HepG2 (cell line): ENCODE data around the gene PNN. TPM values are rescaled to one million over a fixed set of nuclear protein-coding genes. Genes with fewer than 3 reads are reported as not detected.

ENCODE experiments used
- CENPBD1 ChIP-seq: sonication (generic); formaldehyde crosslinking; IDR thresholded peaks from 2 replicates; pipeline ENCODE4 v1.8.0; 2022; ENCODE audit warnings: missing genetic modification reagents, low read depth, mild to moderate bottlenecking, borderline replicate concordance
- LRRFIP1 ChIP-seq: sonication (generic); formaldehyde crosslinking; conservative IDR thresholded peaks from 2 replicates; pipeline ENCODE4 v1.4.0; 2020; ENCODE audit warnings: missing genetic modification reagents
- PHF5A ChIP-seq: IDR thresholded peaks from one replicate; pipeline ENCODE4 v1.6.1; 2018; ENCODE audit warnings: low read depth, missing genetic modification reagents; ENCODE audit not compliant: unreplicated experiment
- THRA ChIP-seq: sonication (generic); formaldehyde crosslinking; IDR thresholded peaks from 2 replicates; pipeline ENCODE4 v1.4.0; 2020; ENCODE audit warnings: missing genetic modification reagents, borderline replicate concordance
- TRIM24 ChIP-seq: sonication (generic); formaldehyde crosslinking; IDR thresholded peaks from 2 replicates; pipeline ENCODE4 v1.8.0; 2022; ENCODE audit warnings: mild to moderate bottlenecking, missing genetic modification reagents
- ZFAT ChIP-seq: sonication (generic); formaldehyde crosslinking; conservative IDR thresholded peaks from 2 replicates; pipeline ENCODE4 v1.8.1; 2023; ENCODE audit warnings: missing genetic modification reagents, inconsistent platforms
- ZNF451 ChIP-seq: sonication (generic); formaldehyde crosslinking; IDR thresholded peaks from 2 replicates; pipeline ENCODE4 v1.5.0; 2020; ENCODE audit warnings: mild to moderate bottlenecking, missing genetic modification reagents
- ZNF460 ChIP-seq: sonication (generic); formaldehyde crosslinking; IDR thresholded peaks from 2 replicates; pipeline ENCODE4 v1.5.1; 2020; ENCODE audit warnings: missing genetic modification reagents, mild to moderate bottlenecking, borderline replicate concordance
- ZNF619 ChIP-seq: sonication (generic); formaldehyde crosslinking; IDR thresholded peaks from 2 replicates; pipeline ENCODE4 v1.4.0; 2020; ENCODE audit warnings: mild to moderate bottlenecking, missing genetic modification reagents
- ZNF704 ChIP-seq: sonication (generic); formaldehyde crosslinking; IDR thresholded peaks from 2 replicates; pipeline ENCODE4 v1.8.1; 2023; ENCODE audit warnings: mild to moderate bottlenecking, inconsistent platforms, moderate library complexity, missing genetic modification reagents, borderline replicate concordance
- ZNF883 ChIP-seq: sonication (generic); formaldehyde crosslinking; IDR thresholded peaks from 2 replicates; pipeline ENCODE4 v1.5.1; 2020; ENCODE audit warnings: mild to moderate bottlenecking, missing genetic modification reagents; ENCODE audit errors: not compliant biosample characterization
- polyA plus RNA-seq, 8 experiments: library from polyadenylated mRNA; depleted of rRNA in 3 of 8; stranded (reverse) in 7 of 8; unstranded in 1 of 8; fragments of >200 nt; fragmentation: Illumina TruSeq in 4 of 8; extraction: Trizol in 4 of 8; gene quantifications; 2 replicates each; pipeline versions ENCODE4 v1.2.1 to v1.2.3, GENCODE V29; 2011 to 2016; ENCODE audit warnings: low read depth in 4 of 8, missing spikeins in 1 of 8, mixed read lengths in 1 of 8; ENCODE audit not compliant: insufficient read depth in 1 of 8
- total RNA-seq, 5 experiments: library from RNA; depleted of rRNA; stranded (reverse); fragments of >200 nt; fragmentation: Illumina TruSeq; extraction: Trizol; gene quantifications; 2 replicates each; pipeline ENCODE4 v1.2.3, GENCODE V29; 2016; ENCODE audit warnings: low read depth in 1 of 5
- TF ChIP-seq, protein P1 (sequence below): sonication (generic); formaldehyde crosslinking; IDR thresholded peaks from 2 replicates; pipeline ENCODE4 v1.9.0; 2021; ENCODE audit warnings: missing genetic modification reagents, mild to moderate bottlenecking, borderline replicate concordance
- TF ChIP-seq, protein P2 (sequence below): sonication (generic); formaldehyde crosslinking; IDR thresholded peaks from 2 replicates; pipeline ENCODE4 v1.8.1; 2023; ENCODE audit warnings: mild to moderate bottlenecking, missing genetic modification reagents
- TF ChIP-seq, protein P3 (sequence below): IDR thresholded peaks from 2 replicates; pipeline ENCODE4 v1.6.1; 2016; ENCODE audit warnings: missing biosample characterization, missing genetic modification reagents, low read depth
- TF ChIP-seq, protein P4 (sequence below): sonication (generic); formaldehyde crosslinking; IDR thresholded peaks from 2 replicates; pipeline ENCODE4 v1.9.0; 2021; ENCODE audit warnings: missing genetic modification reagents, mild to moderate bottlenecking, borderline replicate concordance

The PNN gene
- total and polyA plus RNA-seq, 2 of the 13 experiments (the other 11 are each of a cell fraction or from before 2014, with no cell fraction given) = 58.0 to 214 TPM

- TF ChIP-seq LRRFIP1 (no peak), PHF5A (no peak), ZFAT (peak; percentile 88), CENPBD1 (CRISPR knock-in tag) (no peak), ZNF451 (CRISPR knock-in tag) (peak; percentile 69; the same call in 1 of the 2 replicates), THRA (no peak), ZNF704 (CRISPR knock-in tag) (peak; percentile 96), ZNF619 (CRISPR knock-in tag) (peak; percentile 58), TRIM24 (CRISPR knock-in tag) (no peak), ZNF460 (CRISPR knock-in tag) (no peak; the same call in 1 of the 2 replicates), ZNF883 (CRISPR knock-in tag) (peak; percentile 98)
- TF ChIP-seq, protein P1, sequence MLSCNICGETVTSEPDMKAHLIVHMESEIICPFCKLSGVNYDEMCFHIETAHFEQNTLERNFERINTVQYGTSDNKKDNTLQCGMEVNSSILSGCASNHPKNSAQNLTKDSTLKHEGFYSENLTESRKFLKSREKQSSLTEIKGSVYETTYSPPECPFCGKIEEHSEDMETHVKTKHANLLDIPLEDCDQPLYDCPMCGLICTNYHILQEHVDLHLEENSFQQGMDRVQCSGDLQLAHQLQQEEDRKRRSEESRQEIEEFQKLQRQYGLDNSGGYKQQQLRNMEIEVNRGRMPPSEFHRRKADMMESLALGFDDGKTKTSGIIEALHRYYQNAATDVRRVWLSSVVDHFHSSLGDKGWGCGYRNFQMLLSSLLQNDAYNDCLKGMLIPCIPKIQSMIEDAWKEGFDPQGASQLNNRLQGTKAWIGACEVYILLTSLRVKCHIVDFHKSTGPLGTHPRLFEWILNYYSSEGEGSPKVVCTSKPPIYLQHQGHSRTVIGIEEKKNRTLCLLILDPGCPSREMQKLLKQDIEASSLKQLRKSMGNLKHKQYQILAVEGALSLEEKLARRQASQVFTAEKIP (CRISPR knock-in tag) = no peak
- TF ChIP-seq, protein P2, sequence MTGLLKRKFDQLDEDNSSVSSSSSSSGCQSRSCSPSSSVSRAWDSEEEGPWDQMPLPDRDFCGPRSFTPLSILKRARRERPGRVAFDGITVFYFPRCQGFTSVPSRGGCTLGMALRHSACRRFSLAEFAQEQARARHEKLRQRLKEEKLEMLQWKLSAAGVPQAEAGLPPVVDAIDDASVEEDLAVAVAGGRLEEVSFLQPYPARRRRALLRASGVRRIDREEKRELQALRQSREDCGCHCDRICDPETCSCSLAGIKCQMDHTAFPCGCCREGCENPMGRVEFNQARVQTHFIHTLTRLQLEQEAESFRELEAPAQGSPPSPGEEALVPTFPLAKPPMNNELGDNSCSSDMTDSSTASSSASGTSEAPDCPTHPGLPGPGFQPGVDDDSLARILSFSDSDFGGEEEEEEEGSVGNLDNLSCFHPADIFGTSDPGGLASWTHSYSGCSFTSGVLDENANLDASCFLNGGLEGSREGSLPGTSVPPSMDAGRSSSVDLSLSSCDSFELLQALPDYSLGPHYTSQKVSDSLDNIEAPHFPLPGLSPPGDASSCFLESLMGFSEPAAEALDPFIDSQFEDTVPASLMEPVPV (CRISPR knock-in tag) = peak; percentile 95
- TF ChIP-seq, protein P3, sequence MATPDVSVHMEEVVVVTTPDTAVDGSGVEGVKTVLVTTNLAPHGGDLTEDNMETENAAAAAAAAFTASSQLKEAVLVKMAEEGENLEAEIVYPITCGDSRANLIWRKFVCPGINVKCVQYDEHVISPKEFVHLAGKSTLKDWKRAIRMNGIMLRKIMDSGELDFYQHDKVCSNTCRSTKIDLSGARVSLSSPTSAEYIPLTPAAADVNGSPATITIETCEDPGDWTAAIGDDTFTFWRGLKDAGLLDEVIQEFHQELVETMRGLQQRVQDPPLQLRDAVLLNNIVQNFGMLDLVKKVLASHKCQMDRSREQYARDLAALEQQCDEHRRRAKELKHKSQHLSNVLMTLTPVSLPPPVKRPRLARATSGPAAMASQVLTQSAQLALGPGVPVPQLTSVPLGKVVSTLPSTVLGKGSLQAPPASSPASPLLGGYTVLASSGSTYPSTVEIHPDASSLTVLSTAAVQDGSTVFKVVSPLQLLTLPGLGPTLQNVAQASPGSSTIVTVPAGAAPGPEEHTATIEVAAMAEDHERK (CRISPR knock-in tag) = no peak
- TF ChIP-seq, protein P4, sequence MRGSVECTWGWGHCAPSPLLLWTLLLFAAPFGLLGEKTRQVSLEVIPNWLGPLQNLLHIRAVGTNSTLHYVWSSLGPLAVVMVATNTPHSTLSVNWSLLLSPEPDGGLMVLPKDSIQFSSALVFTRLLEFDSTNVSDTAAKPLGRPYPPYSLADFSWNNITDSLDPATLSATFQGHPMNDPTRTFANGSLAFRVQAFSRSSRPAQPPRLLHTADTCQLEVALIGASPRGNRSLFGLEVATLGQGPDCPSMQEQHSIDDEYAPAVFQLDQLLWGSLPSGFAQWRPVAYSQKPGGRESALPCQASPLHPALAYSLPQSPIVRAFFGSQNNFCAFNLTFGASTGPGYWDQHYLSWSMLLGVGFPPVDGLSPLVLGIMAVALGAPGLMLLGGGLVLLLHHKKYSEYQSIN (CRISPR knock-in tag) = no peak
Observed at GRCh38 chr14:39175445-39176262, 600 bp downstream of the PNN start (continued).
